Adrenal gland (tissue), 19 donors: ENCODE measurements around the gene RHOT1. TPM values are rescaled to one million over a fixed set of nuclear protein-coding genes. Genes with fewer than 3 reads are reported as not detected.
"Not testable (repeated sequence)": the region's sequence is repeated elsewhere in the genome, so short reads cannot be mapped to it uniquely, and the experiment has no call there.

Source experiments
- DNase-seq, 7 donors: peaks; one replicate each; pipeline ENCODE4 v3.0.0-alpha.2; 2019 to 2020
- H3K27ac ChIP-seq, 5 donors: fragments of 200-600 bp; sonication (generic) in 4 of 5; 1 replicate in 3 of 5; 2 replicates in 2 of 5; pipeline versions ENCODE4 v1.5.1 to v1.8.0; 2016 to 2020; ENCODE audit warnings: mild to moderate bottlenecking in 1 of 5
- H3K27me3 ChIP-seq: fragments of 200-600 bp; 2 replicates; pipeline ENCODE4 v1.8.0; 2021
- H3K36me3 ChIP-seq, 2 donors: fragments of 200-600 bp; replicated peaks in 1 of 2; 1 replicate in 1 of 2; 2 replicates in 1 of 2; pipeline versions ENCODE4 v1.5.1 to v1.8.0; 2018 to 2022
- H3K4me1 ChIP-seq, 2 donors: fragments of 200-600 bp; replicated peaks in 1 of 2; 1 replicate in 1 of 2; 2 replicates in 1 of 2; pipeline versions ENCODE4 v1.5.1 to v1.8.0; 2018 to 2021
- H3K4me3 ChIP-seq, 4 donors: fragments of 200-600 bp; sonication (generic) in 3 of 4; one replicate each; pipeline ENCODE4 v1.5.1; 2016 to 2018
- H3K9me3 ChIP-seq, 3 donors: fragments of 200-600 bp; sonication (generic) in 1 of 3; replicated peaks in 1 of 3; 1 replicate in 2 of 3; 2 replicates in 1 of 3; pipeline versions ENCODE4 v1.5.1 to v1.8.0; 2016 to 2021
- POLR2A ChIP-seq, 2 donors: fragments of 450-650 bp; IDR thresholded peaks; one replicate each; pipeline ENCODE4 v1.6.1; 2017; ENCODE audit warnings: antibody characterized with exemption in 2 of 2, mild to moderate bottlenecking in 2 of 2, moderate library complexity in 1 of 2
- WGBS, 4 donors: extraction: QIAGEN DNeasy Blood & Tissue Kit in 2 of 4; methylation state at CpG; one replicate each; pipeline versions ENCODE4 v1.1.5 to v1.1.7; 2013 to 2017; 5-methylcytosine and 5-hydroxymethylcytosine counted together
- intact Hi-C, 2 donors: fragments of 100-400 bp; cut with DNase I; formaldehyde crosslinking; loops; one replicate each; pipeline versions ENCODE4 v1.14.1 to v1.15.0; 2022 to 2023
- long read RNA-seq, 10 donors: library from polyadenylated mRNA in 3 of 10; unstranded in 2 of 10; stranded (forward) in 1 of 10; transcript quantifications; one replicate each; pipeline ENCODE4 v2.0.0 and lab custom pipeline, GENCODE V29; 2021 to 2026
- polyA plus RNA-seq, 3 donors: library from polyadenylated mRNA; stranded (reverse); fragments of 200-250 nt in 2 of 3; fragments of 350-450 nt in 1 of 3; fragmentation: Illumina TruSeq in 1 of 3; extraction: RNeasy Lipid Tissue Mini Kit (QIAGEN cat#74804) in 1 of 3; gene quantifications; one replicate each; pipeline ENCODE4 v1.2.3, GENCODE V29; 2013 to 2014
- total RNA-seq, 9 donors: library from RNA; depleted of rRNA in 4 of 9; stranded (reverse); fragments of >200 nt in 4 of 9; fragments of 120-200 nt in 1 of 9; fragmentation: NEBNext Ultra II Directional in 1 of 9; extraction: Animal tissue kit (Norgen Biotek cat#: 25700) in 1 of 9; gene quantifications; one replicate each; pipeline versions ENCODE4 v1.1.0 to v1.2.4, GENCODE V29; 2013 to 2023
- TF ChIP-seq, protein P1 (sequence below), 6 experiments: fragments of 450-650 bp in 4 of 6; fragments of 200-600 bp in 2 of 6; sonication (generic) in 1 of 6; IDR thresholded peaks; 1 replicate in 5 of 6; 2 replicates in 1 of 6; pipeline versions ENCODE4 v1.5.1 to v1.8.0; 2016 to 2021; ENCODE audit warnings: antibody characterized with exemption in 6 of 6, mild to moderate bottlenecking in 2 of 6, moderate library complexity in 1 of 6
- donor health status: healthy with polysubstance abuse.
- donor health status: Bipolar disorder and iron deficiency.
- donor health status: DM: yes; HTN: yes; CAD: no.
- donor health status: DM: no; HTN: no; CAD: no.
- donor health status: DM: no; HTN: no; CAD: no.
- donor health status: DM: yes; HTN: yes; CAD: no.

Gene RHOT1
- total RNA-seq (10 to 100 TPM; 44.2 to 86.0 (median 61.3) TPM), polyA plus RNA-seq (10 to 100 TPM; 75.3 to 97.7 (median 86.4) TPM)
- long read RNA-seq, donor 1, transcript RHOT1-201 (19 exons, 3,133 nt) = major isoform, 6 of 13 reads
- long read RNA-seq, donor 1, transcript RHOT1-204 (20 exons, 2,960 nt) = minor isoform, 5 of 13 reads
- long read RNA-seq, donor 1, partial matches to known transcripts = 0 of 13 reads
- long read RNA-seq, donor 1, other reads (novel, unspliced or antisense) = 0 of 13 reads
- long read RNA-seq, donor 2, partial matches to known transcripts = 0 of 12 reads
- long read RNA-seq, donor 2, other reads (novel, unspliced or antisense) = 0 of 12 reads
- long read RNA-seq, donor 3, transcript RHOT1-201 (19 exons, 3,133 nt) = major isoform, 7 of 11 reads
- long read RNA-seq, donor 3, partial matches to known transcripts = 0 of 11 reads
- long read RNA-seq, donor 3, other reads (novel, unspliced or antisense) = 0 of 11 reads
- long read RNA-seq, donor 4, transcript RHOT1-201 (19 exons, 3,133 nt) = major isoform, 6 of 24 reads
- long read RNA-seq, donor 4, partial matches to known transcripts = 7 of 24 reads
- long read RNA-seq, donor 4, other reads (novel, unspliced or antisense) = 4 of 24 reads
- long read RNA-seq, donor 5, transcript RHOT1-204 (20 exons, 2,960 nt) = minor isoform, 10 of 126 reads
- long read RNA-seq, donor 5, transcript RHOT1-201 (19 exons, 3,133 nt) = major isoform, 59 of 126 reads
- long read RNA-seq, donor 5, transcript RHOT1-205 (20 exons, 2,516 nt) = minor isoform, 15 of 126 reads
- long read RNA-seq, donor 5, transcript RHOT1-203 (21 exons, 3,297 nt) = minor isoform, 6 of 126 reads
- long read RNA-seq, donor 5, partial matches to known transcripts = 3 of 126 reads
- long read RNA-seq, donor 5, other reads (novel, unspliced or antisense) = 26 of 126 reads
- long read RNA-seq, donor 6, transcript RHOT1-201 (19 exons, 3,133 nt) = major isoform, 5 of 16 reads
- long read RNA-seq, donor 6, partial matches to known transcripts = 1 of 16 reads
- long read RNA-seq, donor 6, other reads (novel, unspliced or antisense) = 6 of 16 reads
- long read RNA-seq, donor 7, partial matches to known transcripts = 0 of 3 reads
- long read RNA-seq, donor 7, other reads (novel, unspliced or antisense) = 0 of 3 reads
- long read RNA-seq, donor 8, transcript RHOT1-201 (19 exons, 3,133 nt) = major isoform, 7 of 22 reads
- long read RNA-seq, donor 8, partial matches to known transcripts = 9 of 22 reads
- long read RNA-seq, donor 8, other reads (novel, unspliced or antisense) = 0 of 22 reads
- long read RNA-seq, donor 9, partial matches to known transcripts = 0 of 8 reads
- long read RNA-seq, donor 9, other reads (novel, unspliced or antisense) = 0 of 8 reads
- long read RNA-seq, donor 10, partial matches to known transcripts = 0 of 3 reads
- long read RNA-seq, donor 10, other reads (novel, unspliced or antisense) = 0 of 3 reads

- Histone ChIP-seq H3K9me3 (no peaks in the 10 kb centered on the region), H3K4me1 (peaks cover 28 to 38% of the 10 kb centered on the region in 2 donors), H3K36me3 (no peaks in the 10 kb centered on the region), H3K27ac (peak within 1 kb of the TSS; percentile 91 to 98 (median 97)), H3K4me3 (peak within 1 kb of the TSS; percentile 61 to 96 (median 84)), H3K27me3 (no peaks in the 10 kb centered on the region)
- intact Hi-C loops = no loop called here
- TF ChIP-seq, protein P1, sequence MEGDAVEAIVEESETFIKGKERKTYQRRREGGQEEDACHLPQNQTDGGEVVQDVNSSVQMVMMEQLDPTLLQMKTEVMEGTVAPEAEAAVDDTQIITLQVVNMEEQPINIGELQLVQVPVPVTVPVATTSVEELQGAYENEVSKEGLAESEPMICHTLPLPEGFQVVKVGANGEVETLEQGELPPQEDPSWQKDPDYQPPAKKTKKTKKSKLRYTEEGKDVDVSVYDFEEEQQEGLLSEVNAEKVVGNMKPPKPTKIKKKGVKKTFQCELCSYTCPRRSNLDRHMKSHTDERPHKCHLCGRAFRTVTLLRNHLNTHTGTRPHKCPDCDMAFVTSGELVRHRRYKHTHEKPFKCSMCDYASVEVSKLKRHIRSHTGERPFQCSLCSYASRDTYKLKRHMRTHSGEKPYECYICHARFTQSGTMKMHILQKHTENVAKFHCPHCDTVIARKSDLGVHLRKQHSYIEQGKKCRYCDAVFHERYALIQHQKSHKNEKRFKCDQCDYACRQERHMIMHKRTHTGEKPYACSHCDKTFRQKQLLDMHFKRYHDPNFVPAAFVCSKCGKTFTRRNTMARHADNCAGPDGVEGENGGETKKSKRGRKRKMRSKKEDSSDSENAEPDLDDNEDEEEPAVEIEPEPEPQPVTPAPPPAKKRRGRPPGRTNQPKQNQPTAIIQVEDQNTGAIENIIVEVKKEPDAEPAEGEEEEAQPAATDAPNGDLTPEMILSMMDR (IDR thresholded peaks at IDR 0.05) = peak in 5 of 6 experiments; percentile 37 to 78 (median 60)
- peak in 1 of 2 donors; percentile 73 for TF ChIP-seq POLR2A (IDR thresholded peaks at IDR 0.05)
- 0% methylated on average over 9 to 84 of the region's 84 CpGs for WGBS, 4 donors
- DNase-seq = peak; percentile 77 to 89 (median 85)
Measured at GRCh38 chr17:32142038-32142856, at the start of gene RHOT1. Gene RHOT1 (plus strand): TSS chr17:32142502. CDS start chr17:32142693, 191 bp downstream.

DNA sequence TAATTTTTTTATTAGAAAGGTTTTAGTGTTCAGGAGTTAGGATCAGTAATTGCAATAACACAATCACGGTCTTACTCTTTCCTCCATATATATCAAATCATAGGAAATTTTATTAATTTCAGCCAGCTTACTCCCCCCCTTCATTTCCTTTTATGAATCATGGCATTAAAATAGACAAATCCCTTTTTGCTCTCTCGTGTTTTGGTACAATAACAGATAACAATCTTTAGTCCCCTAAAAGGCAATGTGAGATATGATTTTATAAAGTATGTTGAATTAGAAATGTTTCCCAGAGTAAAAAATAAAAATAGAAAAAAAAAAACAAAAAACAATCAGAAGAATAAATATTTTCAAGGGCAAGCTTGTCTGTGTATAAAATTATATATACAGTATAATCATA lies 42.6 kb upstream of the RHOT1 start:
- no peaks in the 10 kb centered on the region for H3K36me3 ChIP-seq
- H3K4me3 ChIP-seq = no peak overlapping the region
- DNase-seq = no peak
- no peak overlapping the region for H3K27ac ChIP-seq
- no peaks in the 10 kb centered on the region for H3K4me1 ChIP-seq
- no peaks in the 10 kb centered on the region for H3K9me3 ChIP-seq
- H3K27me3 ChIP-seq = no peaks in the 10 kb centered on the region
- TF ChIP-seq, protein P1 (IDR thresholded peaks at IDR 0.05) = no peak
- TF ChIP-seq POLR2A (IDR thresholded peaks at IDR 0.05) = no peak
- intact Hi-C loops = no loop called here
- 63 to 69% (median 67%) methylated on average over 2 of the region's 2 CpGs for WGBS, 4 donors

- intact Hi-C loops, H3K4me1 ChIP-seq, H3K9me3 ChIP-seq, H3K36me3 ChIP-seq, H3K4me3 ChIP-seq, H3K27ac ChIP-seq, H3K27me3 ChIP-seq: not testable (repeated sequence)
- DNase-seq = peak in 1 of 7 donors; percentile 1
- WGBS, 4 donors = 89 to 96% (median 94%) methylated on average over 8 of the region's 8 CpGs
Measured at GRCh38 chr17:32100323-32100722, 42.0 kb upstream of the RHOT1 start.
